NB4 (cell line): ENCODE data around the gene ZNF83.

ENCODE experiments used
- CTCF ChIP-seq: IDR thresholded peaks from one replicate; pipeline ENCODE4 v1.5.1; 2012; ENCODE audit warnings: low read depth, low read length
- MAX ChIP-seq: IDR thresholded peaks from 2 replicates; pipeline ENCODE4 v1.6.1; 2011; ENCODE audit warnings: low read depth, low read length
- MYC ChIP-seq: IDR thresholded peaks from 2 replicates; pipeline ENCODE4 v1.6.1; 2011; ENCODE audit warnings: low read depth, low read length
- POLR2A ChIP-seq: IDR thresholded peaks from 2 replicates; pipeline ENCODE4 v1.6.1; 2011; ENCODE audit warnings: mild to moderate bottlenecking; ENCODE audit not compliant: insufficient read length; ENCODE audit errors: extremely low read depth

- no peak for TF ChIP-seq POLR2A
- TF ChIP-seq CTCF: no peak
- TF ChIP-seq MAX: no peak
- TF ChIP-seq MYC: no peak
Observed at GRCh38 chr19:52592301-52592700, 45.9 kb downstream of the ZNF83 start.
